COLO668 (cell line): ENCODE measurements around the gene CAMTA1.
A peak's percentile ranks its signal among the peaks of the same experiment; 100 is the strongest.

Experiments used
- DNase-seq: peaks from one replicate; lab custom pipeline; 2025; ENCODE audit not compliant: unreplicated experiment; lab: John Stamatoyannopoulos, UW

The CAMTA1 gene

DNA sequence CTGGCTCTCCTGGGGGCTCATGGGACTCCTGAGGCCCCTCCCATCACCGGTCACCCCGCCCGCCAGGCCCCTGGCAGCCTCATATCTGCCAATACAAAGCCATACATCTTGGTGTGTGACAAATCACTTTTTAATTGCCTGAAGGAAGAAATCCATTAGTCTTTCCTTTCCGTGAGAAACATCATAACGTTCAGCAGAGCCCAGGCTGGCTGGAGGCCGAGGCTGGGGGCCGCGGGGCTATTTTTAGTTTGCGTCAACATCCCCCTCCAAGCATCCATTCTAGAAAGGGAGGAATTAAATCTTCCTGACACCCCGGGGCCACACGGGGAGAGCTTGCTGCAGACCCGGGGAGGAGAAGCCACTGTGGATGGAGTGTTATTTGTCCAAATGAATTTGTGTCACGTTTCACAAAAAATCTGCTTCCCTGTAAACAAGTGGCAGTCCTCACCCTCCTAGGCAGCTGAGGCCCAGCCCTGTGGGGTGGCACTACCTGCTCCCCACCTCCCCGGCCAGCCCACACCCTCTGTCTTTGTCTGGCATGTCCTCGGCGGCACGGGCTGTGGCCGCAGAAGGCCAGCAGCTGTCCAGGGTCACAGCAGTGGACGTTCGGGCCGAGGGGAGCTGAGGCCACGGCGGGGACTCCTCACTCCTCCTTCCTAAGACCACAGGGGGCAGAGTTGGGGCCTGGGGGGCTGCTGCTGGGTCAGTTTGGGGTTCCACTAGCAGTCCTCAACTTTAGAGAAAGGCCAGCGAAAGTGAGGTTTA lies 749.0 kb downstream of the CAMTA1 start:
- DNase-seq = no peak

DNA sequence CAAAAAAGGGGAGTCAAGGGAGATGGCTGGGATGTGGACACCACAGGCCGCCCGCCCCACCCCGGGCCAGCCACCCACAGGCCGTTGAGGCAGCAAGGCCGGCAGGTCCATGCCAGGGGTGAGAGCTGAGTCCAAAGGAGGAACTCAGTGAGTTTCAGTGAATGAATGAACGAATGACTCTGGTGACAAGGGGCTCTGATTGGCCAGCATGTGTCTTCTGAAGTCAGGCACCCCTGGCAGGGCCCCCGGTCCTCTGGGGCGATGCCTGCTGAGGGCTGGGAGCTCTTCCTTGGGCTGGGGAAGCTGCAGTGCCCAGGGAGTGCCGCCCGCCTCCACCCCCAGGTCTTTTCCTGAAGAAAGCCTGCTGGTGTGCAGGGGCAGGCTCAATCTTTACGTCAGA lies 749.8 kb downstream of the CAMTA1 start:
- no peak for DNase-seq

DNA sequence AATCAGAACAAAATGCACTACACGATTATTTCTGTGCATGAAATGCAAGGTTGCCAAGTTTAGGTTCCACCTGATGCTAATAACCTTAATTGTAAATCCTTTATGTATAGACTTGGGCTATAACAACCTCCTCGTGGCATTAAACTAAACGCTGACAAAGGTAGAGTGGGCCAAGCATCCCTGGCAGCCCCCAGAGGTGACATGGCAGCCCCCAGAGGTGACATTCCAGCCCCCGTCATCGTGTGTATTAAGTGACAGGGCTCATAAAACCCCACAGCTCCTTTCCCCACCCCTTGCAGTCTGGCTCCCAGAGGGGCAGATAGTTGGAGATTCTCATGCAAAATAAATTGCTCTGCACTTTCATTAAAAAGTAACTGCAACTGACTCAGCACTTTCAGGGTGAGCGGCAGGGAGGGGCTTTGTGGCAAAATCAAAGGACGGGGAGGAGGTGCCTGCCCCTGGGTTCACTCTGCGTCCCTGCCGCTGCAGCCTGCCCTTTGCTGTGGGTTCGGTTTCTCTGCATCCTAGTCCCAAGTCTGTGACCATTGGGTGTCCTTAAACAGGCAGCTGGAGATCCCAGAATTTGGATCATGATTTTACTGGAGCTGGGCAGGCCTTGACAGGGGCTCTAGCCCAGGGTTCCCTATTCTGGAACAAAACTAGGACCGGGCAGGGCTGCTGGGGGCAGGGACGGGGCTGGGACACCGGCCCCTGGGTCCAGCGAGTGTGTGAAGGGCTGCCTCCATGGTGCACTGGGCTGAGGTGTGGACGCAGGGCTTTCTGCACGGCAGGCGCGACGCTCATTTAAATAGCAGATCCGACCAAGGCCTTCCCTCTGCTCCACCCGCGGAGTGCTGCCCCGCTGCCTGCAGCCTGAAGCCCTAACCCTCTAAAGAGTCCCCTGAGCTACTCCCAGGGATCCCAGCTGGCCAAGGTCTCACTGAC lies 751.0 kb downstream of the CAMTA1 start:
- DNase-seq = no peak

DNA sequence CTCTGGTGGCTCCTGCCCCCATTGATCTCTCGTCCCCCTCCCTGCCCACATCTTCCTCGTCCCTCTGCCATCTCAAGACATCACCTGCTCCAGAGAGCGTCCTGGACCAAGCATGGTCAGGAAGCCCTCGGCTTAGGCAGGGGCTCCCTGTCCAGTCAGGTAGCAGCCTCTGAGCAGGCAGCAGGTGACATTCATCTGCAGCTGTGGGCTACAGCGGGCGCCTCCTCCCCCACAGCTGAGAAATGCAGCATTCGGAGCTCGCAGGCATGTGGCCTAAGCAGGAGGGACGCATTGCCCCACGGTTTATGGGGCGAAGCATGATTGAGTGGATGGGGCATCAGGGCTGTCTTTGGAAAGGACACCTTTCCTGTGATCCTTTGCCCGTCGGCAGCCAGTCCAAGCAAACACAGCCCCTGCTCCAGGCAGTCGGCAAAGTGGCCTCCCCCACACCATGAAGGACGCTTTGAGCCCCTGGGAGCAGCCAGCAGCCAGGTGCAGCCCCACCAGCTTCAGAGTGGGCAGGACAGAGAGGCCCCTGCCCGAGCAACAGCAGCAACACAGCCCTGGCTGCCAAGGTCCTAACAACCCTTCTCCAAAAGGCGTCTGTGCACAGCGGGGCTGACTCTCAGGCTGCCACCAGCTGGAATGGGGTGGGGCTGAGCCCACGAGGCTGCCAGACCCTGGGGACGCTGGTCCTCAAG lies 751.8 kb downstream of the CAMTA1 start:
- DNase-seq = peak; percentile 48

DNA sequence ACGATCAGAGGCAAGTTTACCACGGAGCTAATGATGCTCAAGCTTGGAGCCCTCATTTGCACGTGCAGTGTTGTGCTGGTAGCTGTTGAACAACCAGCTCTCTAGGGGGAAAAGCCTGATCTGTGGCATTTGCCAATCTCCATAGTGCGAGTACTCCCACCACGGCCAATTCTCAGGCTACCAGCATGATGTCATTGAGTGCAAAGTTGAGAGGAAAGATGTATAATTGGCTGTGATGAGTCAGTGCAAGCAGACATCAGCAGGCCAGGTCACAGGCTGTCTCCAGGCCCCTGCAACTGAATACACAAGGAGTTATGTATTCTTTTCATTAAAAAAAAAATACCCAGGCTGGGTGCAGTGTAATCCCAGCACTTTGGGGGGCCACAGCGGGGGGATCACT lies 752.8 kb downstream of the CAMTA1 start:
- no peak for DNase-seq

DNA sequence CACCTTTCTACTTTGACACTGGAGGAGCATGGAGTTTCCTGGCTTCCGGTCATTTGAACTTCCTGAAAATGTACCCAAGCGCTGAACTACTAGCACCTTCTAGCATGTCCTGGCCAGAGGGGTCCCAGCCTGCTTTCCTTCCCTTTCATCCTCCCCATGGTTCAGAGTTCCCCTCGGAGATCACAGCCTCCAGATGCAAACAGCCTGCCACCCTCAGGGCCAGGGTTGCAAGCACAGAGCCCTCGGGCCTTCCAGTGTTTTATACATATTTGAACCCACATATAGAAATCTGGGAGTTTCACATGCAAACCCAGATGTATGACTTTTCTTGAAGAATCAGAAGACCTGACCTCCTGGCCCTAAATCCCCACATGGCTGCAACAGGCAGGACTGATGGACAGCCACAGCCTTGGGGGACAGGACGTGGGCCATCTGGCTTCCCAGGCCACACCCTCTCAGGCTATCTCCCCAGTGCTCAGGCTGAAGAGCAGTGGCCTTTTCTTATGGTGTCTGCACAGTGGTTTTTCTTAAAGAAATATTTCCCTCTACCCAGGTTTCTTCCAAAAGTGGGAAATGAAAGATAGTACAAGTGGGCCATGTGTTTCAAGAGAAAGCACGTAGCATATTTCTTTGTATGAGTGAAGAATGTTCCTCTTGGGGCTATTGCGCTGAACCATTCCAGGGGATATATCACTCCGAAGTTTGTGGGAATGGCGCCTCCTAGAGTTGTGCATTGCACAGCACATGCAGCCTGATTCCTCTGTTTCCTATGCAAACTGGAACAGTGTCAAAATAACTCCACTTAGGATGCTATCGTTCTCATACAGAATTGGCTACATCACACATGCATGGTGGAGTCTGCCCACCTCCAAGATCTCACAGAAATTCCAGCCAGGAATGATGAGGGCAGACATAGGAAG lies 753.9 kb downstream of the CAMTA1 start:
- DNase-seq = no peak

DNA sequence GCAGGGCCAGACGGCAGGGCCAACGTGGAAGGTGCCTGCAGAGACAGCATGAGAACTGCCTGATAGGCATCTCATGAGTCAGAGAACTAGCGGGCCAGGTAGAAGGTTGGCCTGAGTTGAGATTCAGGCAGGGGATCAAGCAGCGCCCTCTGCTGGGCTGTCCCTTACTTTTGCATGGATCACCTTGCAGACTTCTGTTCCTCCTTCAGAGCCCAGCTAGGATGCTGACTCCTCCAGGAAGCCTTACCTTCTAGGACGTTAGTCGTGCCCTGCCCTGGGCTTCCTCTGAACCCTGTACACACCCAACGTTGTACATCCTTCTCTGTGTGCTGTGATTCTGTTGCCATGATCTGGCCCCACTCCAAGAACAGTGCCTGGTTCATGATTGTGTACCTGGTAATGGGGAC lies 754.5 kb downstream of the CAMTA1 start:
- peak; percentile 76 for DNase-seq

DNA sequence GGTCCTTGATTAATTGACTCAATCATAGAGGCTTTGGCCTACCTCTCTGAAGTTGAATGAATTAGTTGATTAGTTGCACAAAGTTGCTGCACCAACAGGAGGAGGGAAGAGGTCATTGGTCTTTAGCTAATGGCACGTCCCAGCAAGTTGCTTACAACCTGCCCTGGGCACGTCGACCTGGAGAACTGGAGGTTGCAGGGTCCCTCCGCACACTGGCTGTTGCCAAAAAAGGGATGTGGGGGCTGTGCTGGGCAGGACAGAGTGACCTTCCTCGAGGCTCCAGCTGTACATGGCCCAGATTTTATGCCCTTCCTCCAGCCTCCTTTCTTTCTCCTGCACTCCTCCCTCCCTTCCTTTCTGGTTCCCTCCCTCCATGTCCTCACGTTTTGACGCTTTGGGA lies 755.6 kb downstream of the CAMTA1 start:
- DNase-seq = no peak

DNA sequence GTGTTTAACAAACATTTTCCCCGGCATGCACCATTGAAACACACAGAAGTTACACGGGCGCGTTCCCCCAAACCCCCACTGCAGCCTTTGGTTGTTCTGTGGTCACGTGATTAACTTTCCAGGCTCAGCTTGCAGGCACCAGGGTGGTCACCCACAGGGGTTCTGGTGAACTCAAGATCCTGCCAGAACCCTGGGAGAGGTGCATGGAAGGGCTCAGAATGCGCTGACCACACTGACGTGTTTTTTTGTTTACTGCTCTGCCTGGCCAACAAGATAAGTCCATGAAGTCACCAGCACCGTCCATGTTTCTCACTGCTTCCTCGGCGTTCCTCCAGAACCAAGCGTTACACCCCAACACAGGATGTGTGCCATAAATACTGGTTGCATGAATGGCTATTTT lies 756.4 kb downstream of the CAMTA1 start:
- DNase-seq = no peak

DNA sequence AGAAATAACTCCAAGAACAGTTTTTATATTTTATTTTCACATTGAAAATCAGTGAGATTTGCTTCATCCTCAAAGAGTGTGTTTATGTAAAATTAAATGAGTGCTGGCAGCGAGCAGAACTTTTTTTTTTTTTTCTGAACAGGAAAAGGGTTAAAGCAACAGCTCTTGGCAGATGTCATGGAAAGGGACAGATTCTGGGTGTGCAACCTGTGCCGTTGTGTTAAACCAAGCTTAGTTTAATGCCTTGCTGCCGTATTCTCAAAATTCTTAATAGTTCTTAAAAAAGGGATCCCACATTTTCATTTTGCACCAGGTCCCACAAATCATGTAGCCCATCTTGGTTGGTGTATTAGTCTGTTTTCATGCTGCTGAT lies 758.5 kb downstream of the CAMTA1 start:
- DNase-seq = no peak

DNA sequence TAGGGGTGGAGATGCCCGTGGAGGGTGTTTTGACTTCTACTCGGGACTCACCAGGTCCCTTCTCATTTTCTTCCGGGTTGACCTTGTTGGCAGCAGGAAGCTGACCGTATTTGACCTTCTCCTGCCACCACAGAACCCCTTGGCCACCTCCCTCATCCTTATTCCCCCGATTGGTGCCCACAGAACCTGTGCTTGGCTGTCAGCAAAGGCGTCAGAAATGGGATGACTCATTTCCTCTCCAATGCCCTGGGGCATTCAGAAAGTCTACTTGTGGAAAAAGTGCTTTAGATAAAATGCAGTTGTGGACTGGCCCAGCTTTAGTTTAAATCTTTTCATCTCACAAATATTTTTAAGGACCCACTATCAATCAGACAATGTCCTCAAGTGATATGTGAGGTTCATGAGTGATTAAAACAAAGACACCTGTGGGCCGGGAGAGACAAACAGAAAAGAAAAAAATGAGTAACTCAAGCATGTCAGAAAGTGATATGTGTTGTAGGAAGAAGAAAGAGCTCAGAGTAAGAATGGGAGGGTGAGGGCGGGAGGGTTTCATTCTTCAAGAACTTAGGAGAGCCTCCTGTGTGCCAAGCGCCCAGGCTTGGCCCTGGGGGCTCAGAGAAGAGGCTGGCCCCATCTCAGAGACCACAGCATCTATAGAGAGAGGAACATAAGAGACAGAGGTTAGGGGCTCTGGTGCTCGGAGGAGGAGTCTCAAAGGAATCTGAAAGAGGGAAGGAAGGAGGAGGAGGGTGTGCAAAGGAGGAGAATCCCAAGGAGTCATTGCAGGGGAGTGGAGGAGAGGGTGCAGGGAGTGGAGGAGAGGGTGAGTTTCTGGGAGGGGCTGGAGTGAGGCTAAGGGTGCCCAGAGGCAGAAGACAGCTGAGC lies 764.3 kb downstream of the CAMTA1 start:
- peak; percentile 63 for DNase-seq

DNA sequence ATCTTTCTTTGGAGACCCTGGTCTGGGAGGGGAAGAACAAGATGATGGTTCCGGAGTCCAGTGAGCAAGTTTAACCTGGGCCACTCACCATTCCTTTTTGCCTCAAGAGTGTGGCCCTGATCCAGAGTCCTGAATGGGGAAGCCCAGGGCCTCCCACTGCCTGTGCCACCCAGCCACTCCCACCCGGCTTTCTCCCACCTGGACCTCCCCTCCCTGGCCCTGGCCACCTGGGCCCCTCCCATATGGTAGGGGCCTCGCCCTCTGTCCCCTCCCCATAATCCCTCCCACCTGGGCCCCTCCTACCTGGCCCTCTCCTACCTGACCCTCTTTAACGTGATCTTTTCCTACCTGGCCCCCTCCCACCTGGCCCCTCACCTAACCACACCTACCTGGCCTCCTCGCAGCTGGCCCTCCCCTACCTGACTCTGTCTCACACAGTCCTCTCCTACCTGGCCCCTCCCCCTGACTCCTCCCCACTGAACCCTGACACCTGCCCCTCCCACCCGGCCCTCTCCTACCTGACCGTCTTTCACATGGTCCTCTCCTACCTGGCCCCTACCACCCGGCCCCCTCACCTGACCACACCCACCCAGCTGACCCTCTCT lies 765.1 kb downstream of the CAMTA1 start:
- DNase-seq = no peak

DNA sequence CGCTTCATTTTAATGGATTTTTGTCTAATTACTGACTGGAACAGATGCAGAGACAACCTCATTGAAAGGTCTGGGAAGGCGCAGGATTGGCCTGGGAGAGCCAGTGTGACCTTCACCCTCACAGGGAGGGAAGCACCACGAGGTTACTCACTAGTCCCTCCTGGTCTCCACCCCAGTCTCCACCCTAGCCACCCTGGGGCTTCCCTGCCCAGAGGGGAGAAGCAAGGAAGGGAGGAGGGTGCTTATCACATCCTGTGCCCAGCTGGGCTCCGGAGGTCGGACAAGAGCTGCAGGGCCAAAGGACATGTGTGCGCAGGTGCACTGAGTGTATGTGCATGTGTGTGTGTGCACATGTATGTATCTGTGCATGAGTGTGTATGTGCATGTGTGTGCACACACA lies 765.7 kb downstream of the CAMTA1 start:
- DNase-seq = no peak

DNA sequence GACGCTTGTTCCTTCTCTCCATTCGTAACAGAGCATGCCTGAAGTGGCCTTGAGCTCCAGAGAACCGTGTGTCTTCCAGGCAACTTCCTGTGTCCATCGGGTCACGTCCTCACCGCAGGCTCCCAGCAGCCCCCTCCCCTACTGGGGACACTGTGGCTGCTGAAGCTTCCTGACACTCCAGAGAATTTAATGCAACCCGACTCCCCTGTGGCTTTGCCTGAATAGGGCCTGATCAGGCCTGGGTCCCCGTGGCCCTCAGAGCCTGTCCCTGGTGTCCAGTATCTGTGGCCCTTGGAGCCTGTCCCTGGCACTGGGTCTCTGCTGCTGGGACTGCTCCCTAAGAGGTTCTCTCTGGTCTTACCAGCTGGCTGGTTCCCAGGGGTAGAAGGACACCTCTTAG lies 766.2 kb downstream of the CAMTA1 start:
- no peak for DNase-seq

DNA sequence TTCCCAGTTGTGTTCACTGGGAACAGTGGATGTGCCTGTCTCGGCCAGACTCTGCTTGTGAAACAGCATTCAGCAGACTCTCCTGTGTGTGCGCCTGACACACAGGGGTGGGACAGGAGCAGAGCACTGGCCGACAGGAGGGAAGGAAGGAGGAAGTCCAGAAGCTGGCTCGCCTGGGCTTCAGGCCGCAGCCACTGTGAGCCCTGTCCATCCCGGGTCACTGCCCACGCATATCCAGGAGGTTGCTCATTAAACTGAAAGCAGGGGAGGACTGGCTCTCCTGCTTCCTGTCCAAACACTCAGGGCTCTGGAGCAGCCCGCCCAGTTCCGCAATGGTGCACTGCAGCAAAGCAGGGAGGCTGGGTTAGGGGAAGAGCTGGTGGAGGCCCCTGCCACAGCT lies 767.1 kb downstream of the CAMTA1 start:
- no peak for DNase-seq

DNA sequence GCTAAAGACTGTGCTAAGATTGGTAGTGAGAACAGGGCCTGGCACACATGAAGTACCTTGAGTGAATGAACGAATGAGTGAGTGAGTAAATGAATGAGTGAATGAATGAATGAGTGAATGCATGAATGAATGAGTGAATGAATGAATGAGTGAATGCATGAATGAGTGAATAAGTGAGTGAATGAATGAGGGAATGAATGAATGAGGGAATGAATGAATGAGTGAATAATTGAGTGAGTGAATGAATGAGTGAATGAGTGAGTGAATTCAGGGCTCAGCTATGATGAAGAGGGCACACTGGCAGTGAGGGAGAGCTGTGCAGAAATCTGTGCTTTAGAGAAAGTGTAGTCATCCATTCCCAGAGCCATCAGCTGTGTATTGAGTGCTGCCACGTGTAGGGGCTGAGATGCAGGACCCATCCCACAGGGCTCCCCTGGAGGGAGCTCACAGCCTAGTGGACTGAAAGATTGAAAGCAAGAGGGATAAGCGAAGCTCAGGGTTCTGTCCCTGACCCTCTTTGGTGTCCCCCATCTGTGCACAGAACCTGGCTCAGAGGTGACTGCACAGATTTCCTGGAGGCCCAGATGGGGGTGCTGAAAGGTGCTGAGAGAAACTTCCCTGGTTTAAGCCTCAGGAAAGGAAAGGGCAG lies 767.9 kb downstream of the CAMTA1 start:
- DNase-seq = no peak

DNA sequence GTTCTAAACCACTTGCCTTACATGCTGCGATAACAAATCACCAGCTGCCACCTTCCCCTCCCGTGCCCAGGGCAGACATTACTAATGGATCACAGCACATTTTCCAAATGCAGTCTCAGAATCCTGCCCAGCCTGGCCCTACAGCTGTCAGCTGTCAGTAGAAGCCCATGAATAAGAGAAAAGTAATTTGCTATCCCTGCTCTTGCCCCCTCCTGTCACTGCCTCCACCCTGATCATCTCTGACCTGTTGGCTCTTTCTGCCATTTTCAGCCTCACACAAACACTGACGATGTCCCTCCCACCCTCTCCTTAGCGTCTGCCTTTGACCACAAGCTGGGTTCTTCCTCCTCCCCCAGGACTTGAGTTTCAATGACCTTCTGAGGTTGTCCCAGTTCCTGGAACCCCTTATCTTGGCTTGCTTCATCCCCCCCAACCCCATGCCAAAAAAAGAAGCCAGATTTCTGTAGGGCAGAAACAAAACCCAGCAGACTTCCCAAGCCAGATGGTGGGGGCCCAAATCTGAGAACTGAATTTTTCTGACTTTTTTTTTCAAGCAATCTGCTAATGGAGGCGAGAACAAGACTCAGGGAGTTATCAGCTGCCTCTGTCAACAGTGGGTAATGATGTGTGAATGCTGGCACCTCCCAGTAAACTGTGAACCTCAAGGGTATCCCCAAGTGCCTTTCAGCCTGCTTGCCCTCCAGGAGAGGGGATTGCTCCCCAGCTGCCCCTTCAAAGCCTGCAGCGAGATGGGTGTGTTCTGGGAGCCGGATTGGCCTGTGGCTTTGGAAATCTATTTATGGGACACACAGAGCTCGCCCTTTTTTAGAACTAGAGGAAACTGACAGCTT lies 769.4 kb downstream of the CAMTA1 start:
- no peak for DNase-seq
